DMS53 (cell line): ENCODE measurements around the gene DOC2B.
"Not testable (repeated sequence)": the region's sequence is repeated elsewhere in the genome, so short reads cannot be mapped to it uniquely, and the experiment has no call there.

Experiments
- DNase-seq: peaks from one replicate; lab custom pipeline; 2025; lab: John Stamatoyannopoulos, UW

The DOC2B gene

DNA sequence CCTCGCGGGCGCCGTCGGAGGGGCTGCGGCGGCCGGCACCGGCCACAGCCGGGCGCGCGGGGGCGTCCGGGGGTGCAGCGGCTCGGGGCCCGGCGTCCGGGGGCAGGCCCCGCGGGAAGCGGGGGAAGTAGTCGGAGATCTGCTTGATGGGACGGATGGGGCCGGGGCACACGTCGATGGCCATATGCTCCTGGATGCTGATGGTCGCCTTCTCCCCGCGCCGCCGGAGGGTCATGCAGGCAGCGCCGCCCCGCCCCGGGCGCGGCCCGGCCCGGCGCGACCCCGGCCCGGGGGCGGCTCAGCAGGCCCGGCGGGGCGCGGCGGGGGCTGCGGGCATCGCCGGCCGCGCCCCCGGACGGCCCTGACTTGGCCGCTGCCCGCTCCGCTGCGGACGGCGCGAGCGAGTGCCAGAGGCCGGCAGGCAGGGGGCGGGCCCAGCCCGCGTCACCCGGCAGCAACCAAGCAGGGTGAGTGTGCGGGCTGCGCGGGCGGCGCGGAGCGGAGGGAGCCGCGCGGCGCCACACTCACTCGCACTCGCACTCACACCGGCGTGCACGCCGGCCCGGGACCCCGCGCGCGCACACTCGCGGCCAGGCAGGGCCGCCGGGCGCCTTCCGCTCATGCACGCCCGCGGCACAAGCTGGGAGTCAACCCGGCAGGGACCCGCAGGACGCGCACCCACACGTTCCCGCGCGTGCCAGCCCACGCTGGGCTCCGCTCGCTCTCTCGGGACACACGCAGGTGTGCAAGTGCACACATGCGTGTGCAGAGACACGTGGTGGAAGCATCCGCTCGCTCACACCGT, at the start of gene DOC2B:
DOC2B (minus strand) TSS at position 406 of the 805 bp plus-strand sequence; CDS start at position 235, 171 bp downstream.
- DNase-seq, result peak; percentile 58

DNA sequence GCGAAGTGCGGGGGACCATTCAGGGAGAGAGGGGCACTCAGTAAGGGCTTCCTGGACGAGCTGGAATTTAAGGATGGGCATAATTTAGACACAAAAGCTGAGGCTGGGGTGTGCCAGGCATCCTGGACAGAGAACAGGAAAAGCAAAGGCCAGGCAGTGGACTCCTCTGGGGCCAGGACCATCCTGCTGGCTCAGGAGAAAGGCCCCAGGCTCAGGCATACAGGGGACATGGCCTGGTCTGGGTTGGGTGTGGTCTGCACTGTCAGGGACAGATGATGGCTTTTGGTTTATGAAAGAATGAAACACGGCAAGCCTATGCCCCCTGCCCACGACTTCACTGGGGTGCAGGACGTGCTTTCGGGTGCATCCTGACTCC, 48.9 kb upstream of the DOC2B start:
- DNase-seq, result no peak

DNA sequence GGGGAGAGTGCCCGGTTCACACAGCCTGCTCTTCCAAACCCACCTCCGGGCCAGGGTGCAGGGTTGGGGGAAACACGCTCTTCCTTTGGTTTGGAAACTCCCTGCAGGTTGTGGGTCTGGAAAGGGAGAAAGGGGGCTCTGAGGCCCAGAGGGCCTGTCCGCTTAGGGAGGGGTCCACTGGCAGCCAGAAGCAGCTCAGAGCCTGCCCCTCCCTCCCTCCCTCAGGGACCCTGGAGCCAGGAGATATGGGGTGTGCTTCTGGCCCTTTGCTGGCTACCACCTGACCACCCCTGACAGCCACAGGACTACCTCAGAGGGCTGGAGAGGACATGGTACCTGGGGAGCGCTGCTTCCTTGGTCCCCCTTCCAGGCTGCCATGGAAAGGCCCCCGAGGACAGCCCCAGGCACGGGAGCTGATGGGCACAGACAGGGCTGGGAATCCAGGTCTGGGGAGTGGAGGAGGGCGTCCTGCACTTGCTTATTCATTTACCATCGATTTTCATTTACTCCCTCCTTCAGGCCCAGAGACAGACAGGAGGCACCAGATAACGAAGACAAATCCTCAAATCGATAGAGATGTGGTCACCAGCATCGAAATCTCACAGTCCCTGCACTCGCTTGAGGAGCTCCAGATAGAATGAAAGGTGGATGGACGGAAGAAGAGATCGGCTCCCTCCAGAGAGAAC, 48.4 kb upstream of the DOC2B start:
- DNase-seq, result no peak

DNA sequence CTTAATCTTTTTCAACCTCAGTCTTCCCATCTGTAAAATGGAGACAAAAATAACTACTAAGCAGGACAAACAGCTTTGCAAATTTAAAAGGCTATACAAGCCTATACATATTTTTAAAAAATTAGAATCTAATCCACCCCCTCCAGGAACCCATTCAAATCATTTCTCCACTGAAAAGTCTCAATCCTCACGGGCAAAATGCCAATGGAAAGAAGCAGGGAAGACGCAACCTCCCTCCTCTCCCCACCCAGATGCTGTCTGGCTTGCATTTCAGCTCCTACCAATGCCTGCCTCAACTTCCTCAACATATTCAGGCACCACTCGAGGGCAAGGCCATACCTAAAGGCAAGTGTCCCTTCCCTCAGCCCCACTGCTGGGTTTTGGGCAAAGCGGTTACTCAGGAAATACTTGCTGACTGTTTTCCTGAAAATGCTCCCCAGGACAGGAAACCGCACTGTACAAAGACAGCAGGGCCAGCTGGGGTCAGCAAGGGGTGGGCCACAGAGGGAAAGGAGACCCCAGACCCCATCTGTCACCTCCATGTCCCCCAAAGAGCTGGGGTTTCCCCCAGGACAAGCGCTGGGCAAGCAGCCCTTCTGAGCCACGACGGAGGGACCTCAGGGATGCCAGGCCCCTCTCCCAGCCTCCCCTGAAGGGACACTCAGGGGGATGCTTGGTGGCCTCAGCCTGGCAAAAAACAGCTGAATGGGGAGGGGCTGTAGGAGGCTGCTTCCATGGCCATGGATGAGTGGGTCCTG, 47.7 kb upstream of the DOC2B start:
- DNase-seq, result no peak

DNA sequence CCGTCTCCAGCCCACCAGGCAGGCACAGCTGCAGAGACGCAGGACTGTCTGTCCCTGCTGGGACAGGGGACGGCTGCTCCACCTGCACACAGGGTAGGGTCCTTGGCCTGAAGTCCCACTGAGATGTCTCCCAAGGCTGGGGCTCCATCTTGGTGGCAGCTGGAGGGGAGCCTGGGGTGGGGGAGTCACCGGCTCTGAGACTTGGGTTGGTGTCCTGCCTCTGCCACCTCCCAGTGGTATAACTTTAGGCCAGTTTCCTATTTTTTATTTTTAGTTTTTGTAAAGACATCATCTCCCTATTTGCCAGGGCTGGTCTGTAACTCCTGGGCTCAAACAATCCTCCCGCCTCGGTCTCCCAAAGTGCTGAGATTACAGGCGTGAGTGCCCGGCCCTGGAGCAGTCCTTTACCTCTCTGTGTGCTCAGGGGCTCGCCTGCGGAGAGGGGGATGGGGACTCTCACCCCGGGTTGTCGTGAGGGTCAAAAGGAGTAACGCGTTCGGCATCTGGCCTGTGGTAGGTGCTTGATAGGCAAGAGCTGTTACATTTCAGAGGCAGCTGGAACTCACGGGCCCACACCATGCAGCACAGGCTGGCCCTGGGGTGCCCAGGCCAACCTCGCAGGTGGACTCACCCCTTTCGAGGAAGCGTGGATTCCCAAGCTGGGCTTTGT, 46.6 kb upstream of the DOC2B start:
- no peak for DNase-seq

DNA sequence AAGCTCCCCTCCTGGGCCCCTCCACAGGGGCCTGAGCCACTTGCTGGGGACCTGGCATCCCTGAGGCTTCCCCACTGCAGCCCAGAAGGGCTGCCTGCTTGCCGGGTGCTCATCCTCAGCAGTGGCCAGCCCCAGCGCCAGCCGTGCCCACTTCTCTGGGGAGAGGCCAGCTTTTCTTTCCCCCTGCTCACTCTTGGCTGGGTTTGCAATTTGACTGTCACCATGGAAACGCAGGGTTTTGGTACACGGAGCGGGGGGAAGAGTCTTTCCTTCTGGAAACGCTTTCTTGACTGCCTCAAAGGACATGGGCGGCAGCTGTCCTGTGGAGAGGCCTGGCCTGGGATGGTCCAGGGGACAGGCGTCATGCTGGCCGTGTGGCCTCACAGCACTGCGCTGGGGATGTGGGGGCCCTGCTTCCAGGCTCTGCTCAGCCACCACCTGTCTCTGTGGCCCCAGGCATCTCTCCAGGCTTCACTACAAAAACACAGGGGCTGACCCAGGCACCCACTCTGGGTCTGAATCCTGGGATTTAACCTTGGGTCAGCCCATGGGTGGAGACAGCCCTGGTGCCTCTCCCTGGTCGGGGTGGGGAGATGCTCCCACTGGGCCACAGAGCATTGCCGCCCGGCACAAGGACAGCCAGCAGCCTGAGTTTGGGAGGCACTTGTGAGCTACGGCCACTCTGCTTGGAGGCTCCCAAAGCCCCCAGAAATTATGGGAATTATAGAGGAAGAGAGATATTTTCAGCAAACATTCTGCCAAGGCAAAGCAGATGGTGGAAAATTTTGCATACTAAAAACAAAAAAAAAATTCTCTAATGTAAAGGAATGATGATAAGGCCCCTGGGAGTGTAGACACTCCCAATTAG, 45.9 kb upstream of the DOC2B start:
- DNase-seq, result no peak

DNA sequence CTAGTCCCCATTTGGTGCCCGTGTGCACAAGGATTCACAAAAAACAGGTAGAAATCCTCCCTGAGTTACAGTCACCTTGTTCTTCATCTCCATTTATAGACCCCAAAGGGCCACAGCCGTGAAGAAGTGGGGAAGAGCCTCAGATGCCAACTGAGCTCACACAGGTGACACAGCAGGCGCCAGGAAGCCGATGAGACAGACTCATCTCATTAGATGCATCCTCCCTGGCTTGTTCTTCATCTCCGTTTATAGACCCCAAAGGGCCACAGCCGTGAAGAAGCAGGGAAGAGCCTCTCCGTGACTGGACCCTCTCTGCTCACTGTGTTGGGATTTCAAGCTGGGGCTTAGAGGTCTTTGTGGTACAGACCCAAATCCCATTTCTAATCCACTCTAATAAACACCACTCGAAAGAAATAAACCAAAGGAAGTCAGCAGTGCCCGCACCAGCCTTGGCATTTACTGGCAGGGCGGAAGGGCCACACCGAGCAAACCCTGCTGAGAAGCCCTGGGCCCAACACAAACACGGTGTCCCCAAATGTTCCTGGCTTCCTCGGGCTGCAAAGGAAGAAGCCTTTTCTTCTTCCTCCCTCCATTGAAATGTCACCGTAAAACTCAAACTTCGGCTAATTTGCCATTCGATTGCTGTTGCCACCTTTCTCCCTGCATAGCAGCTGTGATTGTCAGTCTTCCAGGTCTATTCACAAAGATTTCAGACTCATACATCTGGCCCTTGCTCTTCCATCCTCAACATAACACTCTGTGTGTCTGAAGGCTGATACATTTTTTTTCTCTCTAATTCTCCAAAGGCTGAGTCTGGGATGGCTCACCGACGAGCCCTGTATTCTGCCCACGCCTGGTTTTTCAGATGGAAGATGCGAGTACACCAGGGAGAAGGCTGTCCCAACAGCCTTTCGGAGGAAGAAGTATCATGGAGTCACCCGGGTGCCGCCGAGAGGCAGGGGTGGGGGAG, 44.9 kb upstream of the DOC2B start:
- no peak for DNase-seq

DNA sequence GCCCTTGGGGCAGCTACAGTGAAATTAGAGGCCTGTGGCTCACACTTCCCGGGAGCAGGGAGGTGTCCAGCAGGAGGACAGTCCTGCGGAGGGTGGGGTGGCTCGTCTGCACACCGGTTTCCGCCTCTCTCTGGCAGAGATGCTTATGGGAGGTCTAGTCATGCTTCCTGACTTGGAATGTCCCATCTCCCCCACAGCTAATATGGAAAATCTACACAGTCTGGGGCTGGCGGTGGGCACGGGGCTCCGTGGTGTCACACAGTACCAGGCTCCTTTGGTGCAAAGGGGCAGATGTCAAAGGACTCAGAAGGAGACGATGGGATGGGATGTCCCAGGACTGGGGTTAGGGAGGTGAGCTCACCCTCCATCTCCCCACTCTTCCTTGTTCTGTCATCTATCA, 44.1 kb upstream of the DOC2B start:
- DNase-seq, result no peak

DNA sequence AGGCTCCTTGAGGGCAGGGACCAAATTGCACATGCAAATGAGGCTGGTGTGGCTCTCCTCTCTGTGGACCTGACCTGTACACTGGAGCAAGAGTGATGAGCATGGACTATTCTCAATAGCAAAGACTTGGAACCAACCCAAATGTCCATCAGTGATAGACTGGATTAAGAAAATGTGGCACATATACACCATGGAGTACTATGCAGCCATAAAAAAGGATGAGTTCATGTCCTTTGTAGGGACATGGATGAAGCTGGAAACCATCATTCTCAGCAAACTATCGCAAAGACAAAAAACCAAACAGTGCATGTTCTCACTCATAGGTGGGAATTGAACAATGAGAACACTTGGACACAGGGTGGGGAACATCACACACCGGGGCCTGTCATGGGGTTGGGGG, 43.1 kb upstream of the DOC2B start:
- not testable (repeated sequence) for DNase-seq

DNA sequence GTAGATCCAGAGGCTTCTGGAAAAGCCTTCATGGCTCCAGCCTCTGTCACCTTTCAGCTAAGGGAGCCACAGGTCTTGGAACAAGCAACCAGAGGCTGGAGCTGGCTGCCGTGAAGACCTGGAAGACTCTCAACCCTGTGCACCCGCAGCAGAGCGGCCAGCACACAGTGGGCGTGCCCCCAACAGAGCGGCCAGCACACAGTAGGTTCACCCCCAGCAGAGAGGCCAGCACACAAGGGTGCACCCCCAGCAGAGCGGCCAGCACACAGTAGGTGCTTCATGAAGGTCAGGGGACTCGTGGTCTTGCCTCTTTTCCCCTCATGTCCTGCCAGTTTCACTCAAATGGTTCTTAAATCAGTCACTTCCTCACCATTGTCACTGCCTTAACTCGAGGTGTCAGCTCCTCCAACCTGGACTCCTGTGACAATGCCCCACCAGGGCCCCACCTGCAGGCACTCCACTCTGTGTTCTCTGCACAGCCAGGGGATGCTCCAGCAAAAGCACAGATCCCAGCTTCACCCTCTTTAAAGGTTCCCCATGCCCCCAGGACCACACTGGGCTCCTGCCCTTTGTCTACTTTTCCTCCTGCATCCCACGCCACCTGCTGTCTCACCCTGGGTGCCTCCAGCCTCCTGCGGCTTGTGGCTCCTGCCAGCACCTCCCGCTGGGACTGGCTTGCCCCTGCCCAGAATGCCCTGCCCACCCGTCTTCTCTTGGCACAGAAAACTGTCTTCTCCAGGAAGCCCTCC, 42.4 kb upstream of the DOC2B start:
- no peak for DNase-seq

DNA sequence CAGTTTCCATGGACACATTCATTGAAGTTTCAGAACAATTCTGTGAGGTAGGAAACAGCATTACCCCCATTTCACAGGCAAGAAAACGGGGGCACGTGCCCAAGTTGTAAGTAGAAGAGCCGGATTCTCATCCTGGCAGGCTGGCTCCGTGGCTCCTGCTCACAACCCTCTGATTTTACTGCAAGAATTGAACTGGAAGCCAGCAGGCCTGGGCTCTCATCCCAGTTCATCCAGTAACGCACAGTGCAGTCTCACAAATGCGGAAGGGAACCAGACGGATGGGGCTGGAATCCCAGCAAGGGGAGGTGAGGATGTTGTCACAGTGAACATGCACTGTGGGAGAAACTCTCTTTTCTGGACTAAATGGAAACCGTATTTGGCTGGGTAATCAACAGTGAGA, 40.7 kb upstream of the DOC2B start:
- no peak for DNase-seq

DNA sequence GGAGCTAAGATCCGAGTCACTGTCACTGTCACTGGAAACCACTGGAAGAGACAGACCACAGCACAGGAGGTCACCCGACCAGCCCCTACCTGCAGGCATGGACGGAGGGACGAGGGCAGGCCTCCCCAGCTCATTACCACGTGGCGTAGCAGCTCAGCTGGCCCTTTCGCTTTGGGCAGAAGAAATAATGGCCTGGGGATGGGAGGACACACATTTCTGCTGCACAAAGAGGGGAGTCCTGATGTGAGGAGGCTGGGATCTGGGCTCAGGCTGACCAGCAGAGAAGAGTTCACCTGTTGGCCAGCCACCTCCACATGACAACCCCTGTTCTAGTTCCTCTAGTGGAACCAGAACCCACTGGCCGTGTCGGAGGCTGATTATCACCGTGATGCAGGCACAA, 38.2 kb upstream of the DOC2B start:
- DNase-seq, result no peak

DNA sequence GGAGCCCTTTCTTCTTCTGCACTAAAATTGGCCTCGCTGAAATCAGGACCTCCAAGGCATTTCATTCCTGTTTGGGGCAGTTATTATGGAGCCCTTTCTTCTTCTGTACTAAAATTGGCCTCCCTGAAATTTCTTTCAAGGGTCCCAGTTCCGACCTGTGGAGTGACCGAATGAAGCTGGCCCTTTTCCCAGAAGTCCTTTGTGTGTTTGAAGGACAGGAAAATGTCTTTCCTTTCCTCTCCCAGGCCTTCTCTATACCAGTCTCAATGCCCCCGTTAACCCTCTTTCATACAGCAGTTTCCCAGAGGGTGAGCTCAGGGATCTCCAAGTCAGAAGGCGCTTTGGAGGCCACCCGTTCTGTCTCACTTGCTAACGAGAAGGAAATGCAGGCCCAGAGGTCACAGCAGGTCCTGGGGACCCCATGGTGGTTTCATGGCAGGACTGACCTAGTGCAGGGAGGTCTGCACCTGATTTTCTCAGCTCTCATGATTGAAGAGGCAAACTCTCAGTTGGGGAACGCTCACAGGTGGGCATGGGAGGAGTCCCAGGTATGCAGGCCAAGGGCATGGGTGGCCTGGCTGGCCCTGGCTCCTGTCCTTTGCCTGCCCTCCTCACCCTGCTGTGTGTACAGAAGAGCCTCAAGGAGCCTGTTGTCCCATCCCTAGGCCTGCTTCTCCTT, 37.1 kb upstream of the DOC2B start:
- no peak for DNase-seq

DNA sequence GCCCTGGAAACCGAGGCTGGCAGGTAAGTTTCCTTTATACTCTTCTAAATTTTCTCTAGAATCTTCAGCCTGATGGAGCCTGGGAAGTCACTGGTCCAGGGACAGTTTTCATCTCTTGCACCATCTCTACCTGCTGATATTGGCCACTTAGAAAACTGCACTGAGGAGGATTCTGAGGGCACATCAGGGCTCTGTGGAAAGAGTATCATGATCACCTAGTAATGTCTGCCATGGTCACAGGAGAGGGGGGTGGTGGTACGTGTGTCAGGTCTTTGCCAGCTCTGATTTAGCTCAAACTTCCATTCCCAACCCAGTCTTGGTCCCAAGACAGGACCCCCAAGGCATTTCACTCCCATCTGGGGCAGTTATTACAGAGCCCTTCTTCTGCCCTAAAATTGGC, 35.2 kb upstream of the DOC2B start:
- DNase-seq, result no peak

DNA sequence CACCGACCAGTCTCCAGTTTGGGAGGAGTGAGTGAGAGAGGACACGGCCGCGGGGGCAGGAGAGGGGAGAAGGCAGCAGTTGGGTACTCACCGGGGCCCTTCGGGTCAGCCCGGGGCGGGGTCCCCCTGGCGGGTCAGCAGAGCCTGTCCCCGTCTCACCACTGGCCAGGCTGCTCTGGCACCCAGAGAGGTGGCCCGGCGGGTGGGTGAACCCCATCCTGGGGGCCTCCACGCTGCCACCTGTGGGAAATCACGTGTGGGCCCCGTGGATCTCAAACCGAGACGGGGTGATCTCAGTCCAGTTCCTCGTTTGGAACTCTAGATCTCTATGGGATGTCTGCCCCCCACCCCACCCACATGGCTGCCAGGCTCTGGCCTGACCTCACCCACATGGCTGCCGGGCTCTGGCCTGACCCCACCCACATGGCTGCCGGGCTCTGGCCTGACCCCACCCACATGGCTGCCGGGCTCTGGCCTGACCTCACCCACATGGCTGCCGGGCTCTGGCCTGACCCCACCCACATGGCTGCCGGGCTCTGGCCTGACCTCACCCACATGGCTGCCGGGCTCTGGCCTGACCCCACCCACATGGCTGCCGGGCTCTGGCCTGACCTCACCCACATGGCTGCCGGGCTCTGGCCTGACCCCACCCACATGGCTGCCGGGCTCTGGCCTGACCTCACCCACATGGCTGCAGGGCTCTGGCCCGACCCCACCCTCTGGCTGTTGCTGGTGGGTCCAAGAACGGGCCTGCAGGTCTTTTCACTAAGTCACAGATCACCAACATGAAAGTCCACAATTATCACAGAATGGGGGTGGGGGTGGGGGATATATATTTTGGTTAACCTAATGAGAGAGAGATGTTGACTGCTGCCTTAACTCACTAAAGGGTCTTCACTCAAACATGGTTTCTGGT, 34.4 kb upstream of the DOC2B start:
- DNase-seq, result not testable (repeated sequence)

DNA sequence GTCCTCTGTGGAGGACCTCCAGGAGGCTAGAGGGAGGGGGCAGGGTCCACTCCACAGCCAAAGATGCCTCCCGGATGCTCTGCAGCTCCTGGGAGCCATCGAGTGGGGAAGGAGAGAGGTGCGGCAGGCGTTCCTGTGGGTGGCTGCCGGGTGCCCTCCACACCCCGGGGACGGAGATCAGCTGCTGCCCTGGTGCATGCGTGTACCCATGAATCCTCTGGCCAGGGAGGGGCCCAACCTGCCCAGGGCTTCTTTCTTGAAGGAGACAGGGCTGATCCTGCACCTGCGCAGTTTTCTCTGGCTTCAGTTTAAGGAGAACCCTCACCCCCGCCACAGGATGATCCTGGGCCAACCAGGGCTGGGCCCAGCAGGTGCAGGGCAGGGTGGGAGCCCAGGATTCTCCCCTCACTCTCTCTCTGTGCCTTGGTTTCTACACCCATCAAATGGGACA, 33.5 kb upstream of the DOC2B start:
- no peak for DNase-seq

DNA sequence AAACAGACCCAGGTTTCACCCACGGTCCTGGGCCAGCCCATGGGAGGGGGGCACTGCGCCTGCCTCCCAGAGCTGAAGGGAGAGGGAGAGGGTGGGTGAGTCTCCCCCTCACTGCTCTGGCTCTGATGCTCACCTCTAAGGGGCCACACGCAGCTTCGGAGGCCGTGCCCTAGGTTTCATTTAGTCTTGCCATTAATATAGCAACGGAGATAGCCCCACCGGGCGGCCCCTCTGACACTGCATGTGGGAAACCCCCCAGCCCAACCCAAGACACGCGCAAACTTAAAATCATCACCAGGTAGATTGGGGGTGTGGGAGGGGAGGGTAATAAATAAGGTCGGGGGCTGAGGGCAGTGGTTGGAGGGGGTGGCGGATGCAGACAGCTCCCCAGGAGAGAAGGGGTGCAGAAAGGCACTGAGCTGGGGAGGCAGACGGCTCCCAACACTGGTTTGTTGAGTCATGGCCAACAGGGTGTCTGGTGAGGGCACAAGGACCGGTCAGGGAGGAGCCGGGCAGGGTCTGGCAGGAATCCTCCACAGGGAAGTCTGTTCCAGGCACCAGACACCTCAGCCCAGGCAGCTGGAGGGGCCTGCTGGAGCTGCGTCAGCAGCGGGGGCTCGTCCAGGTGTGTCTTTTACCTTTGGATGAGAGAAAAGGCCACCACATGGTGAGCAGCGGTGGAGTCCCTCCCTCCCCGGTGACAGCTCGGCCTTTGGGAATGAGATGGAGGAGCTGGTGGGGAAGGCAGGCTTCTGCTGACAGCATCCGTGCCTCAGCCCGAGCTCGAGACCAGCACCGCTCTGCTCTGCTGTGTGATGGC, 32.0 kb upstream of the DOC2B start:
- no peak for DNase-seq
